Parathyroid adenoma (tissue), 2 donors: ENCODE measurements around the gene ETV4.
A peak's percentile ranks its signal among the peaks of the same experiment; 100 is the strongest.

ENCODE experiments used
- H2AFZ ChIP-seq: fragments of 300-600 bp; sonication (generic); one replicate; pipeline ENCODE4 v1.7.0; 2017; ENCODE audit warnings: antibody characterized with exemption, mild to moderate bottlenecking
- H3K27ac ChIP-seq: fragments of 300-600 bp; sonication (generic); one replicate; pipeline ENCODE4 v1.7.0; 2017
- H3K27me3 ChIP-seq: fragments of 300-600 bp; sonication (generic); one replicate; pipeline ENCODE4 v1.7.0; 2017; ENCODE audit warnings: low read length; ENCODE audit not compliant: control insufficient read depth, insufficient read depth
- H3K36me3 ChIP-seq: fragments of 300-600 bp; sonication (generic); one replicate; pipeline ENCODE4 v1.7.0; 2017; ENCODE audit warnings: low read length; ENCODE audit not compliant: control insufficient read depth, insufficient read depth
- H3K4me1 ChIP-seq: fragments of 300-600 bp; sonication (generic); one replicate; pipeline ENCODE4 v1.7.0; 2017; ENCODE audit warnings: control low read depth
- H3K4me2 ChIP-seq: fragments of 300-600 bp; sonication (generic); one replicate; pipeline ENCODE4 v1.7.0; 2017; ENCODE audit warnings: low read length
- H3K4me3 ChIP-seq: fragments of 300-600 bp; sonication (generic); one replicate; pipeline ENCODE4 v1.7.0; 2017; ENCODE audit warnings: low read depth, low read length
- H3K79me2 ChIP-seq: fragments of 300-600 bp; sonication (generic); one replicate; pipeline ENCODE4 v1.7.0; 2017; ENCODE audit warnings: control low read depth
- H3K9ac ChIP-seq: fragments of 300-600 bp; sonication (generic); one replicate; pipeline ENCODE4 v1.7.0; 2017; ENCODE audit warnings: mild to moderate bottlenecking
- H3K9me3 ChIP-seq: fragments of 300-600 bp; sonication (generic); one replicate; pipeline ENCODE4 v1.7.0; 2017; ENCODE audit warnings: low read length; ENCODE audit not compliant: control insufficient read depth
- TF ChIP-seq, protein P1 (sequence below): fragments of 300-600 bp; sonication (generic); IDR thresholded peaks from one replicate; pipeline ENCODE4 v1.7.0; 2017; ENCODE audit warnings: antibody characterized with exemption, mild to moderate bottlenecking
- donor health status: primary hyperparathyroidism.

The ETV4 gene

DNA sequence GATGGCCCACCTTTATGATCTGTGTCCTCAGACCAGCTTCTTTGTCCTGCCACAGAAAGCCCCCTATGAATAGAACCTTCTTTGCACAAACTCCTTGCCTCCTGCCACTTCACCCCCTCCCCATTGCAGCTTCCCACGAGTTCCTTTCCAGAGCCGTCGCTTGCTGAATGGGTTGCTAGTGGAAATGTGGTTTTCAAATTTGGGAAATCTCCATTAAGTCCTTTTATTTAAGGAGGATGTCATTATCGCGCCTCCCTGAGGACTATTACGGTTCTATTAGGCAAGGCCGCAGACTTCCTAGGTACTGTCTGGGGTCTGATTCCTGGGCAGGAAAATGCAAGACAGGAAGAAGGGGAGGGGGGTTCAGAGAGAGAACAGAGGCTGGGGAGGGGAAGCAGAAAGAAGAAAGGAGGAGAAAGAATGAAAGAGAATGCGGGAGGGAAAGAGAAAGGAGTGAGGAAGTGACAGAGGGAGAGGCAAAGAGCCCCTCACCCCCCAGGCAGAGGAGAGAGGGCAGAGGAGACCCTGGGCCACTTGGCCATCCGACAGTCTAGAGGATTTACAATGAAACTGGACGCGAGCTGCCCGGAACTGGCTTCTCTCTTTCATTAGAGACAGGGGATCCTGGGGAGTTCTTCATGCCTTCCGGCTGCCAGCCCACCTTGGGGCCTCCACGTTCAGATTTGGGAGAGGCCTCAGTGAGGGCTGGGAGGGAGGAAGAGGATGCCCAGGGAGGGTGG, 31.7 kb upstream of the ETV4 start:
- no peak overlapping the region for H3K4me2 ChIP-seq
- peak overlapping the region; percentile 24 for H3K27ac ChIP-seq
- no peaks in the 10 kb centered on the region for H3K27me3 ChIP-seq
- no peaks in the 10 kb centered on the region for H3K4me1 ChIP-seq
- TF ChIP-seq, protein P1, sequence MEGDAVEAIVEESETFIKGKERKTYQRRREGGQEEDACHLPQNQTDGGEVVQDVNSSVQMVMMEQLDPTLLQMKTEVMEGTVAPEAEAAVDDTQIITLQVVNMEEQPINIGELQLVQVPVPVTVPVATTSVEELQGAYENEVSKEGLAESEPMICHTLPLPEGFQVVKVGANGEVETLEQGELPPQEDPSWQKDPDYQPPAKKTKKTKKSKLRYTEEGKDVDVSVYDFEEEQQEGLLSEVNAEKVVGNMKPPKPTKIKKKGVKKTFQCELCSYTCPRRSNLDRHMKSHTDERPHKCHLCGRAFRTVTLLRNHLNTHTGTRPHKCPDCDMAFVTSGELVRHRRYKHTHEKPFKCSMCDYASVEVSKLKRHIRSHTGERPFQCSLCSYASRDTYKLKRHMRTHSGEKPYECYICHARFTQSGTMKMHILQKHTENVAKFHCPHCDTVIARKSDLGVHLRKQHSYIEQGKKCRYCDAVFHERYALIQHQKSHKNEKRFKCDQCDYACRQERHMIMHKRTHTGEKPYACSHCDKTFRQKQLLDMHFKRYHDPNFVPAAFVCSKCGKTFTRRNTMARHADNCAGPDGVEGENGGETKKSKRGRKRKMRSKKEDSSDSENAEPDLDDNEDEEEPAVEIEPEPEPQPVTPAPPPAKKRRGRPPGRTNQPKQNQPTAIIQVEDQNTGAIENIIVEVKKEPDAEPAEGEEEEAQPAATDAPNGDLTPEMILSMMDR, result no peak
- no peak overlapping the region for H2AFZ ChIP-seq
- no peak overlapping the region for H3K9ac ChIP-seq
- no peaks in the 10 kb centered on the region for H3K79me2 ChIP-seq
- H3K4me3 ChIP-seq, result no peak overlapping the region
- H3K36me3 ChIP-seq, result no peaks in the 10 kb centered on the region
- H3K9me3 ChIP-seq, result no peaks in the 10 kb centered on the region

DNA sequence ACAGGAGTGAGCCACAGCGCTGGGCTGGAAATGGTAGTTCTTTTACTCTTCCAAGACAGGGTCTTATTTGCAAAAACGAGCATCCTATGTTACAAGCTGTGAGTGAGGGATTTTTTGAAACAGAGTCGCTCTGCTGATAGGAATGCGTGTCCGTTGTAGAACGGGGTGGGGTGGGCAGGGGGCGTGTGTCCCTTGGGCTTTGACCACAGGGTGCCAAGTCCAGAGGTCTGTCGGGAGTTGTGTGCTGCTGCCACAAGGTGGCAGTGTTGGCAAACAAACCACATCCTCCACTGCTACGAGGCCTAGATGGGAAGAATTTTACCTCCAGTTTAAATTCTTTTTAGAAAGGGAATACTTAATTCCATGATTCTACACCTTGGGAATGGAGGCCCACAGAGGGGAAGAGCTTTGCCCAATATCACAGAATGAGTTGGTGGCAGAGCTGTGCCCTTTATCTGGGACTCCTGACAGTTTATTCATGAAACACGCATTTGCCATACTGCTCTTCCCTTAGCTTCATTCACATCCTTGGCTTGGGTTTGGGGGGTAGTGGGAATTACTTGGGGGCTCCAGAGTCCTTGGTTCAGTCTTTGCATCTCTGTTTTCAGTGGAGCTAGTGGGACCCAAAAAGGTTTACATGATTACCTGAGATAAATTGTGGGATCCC, 30.6 kb upstream of the ETV4 start:
- no peaks in the 10 kb centered on the region for H3K36me3 ChIP-seq
- no peak overlapping the region for H3K27ac ChIP-seq
- no peaks in the 10 kb centered on the region for H3K9me3 ChIP-seq
- H3K27me3 ChIP-seq, result no peaks in the 10 kb centered on the region
- no peak overlapping the region for H3K4me2 ChIP-seq
- no peaks in the 10 kb centered on the region for H3K79me2 ChIP-seq
- H3K4me3 ChIP-seq, result no peak overlapping the region
- H3K9ac ChIP-seq, result no peak overlapping the region
- no peak overlapping the region for H2AFZ ChIP-seq
- TF ChIP-seq, protein P1, result peak; percentile 88
- H3K4me1 ChIP-seq, result no peaks in the 10 kb centered on the region

DNA sequence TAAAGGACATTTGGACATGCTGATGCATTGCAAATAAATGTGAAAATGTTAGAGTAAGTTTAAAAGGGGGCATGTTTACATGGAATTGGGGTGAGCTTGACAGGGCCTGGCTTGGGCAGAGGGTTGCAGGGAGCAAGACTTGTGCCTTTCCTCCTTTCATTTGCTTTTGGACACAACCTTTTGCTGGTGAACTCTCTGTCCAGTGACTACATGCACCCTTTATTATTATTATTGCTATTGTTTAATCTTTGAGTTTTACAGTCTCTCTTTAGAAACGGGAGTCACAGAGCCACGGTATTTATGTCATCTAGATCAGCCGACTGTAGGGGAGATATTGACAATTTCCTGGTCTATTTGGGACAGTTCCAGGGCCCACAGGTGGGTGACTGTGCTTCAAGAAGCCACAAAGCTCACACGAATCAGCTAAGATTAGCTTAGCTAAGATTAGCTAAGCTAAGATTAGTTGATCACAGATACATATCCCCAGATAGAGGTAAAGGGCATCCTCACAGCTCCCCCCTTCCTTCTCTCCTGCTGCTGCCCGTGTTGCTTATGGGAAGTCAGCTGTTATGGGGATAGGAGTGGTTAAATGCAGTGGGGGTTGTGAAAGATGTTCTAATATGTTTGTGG, 28.9 kb upstream of the ETV4 start:
- H3K27ac ChIP-seq, result no peak overlapping the region

DNA sequence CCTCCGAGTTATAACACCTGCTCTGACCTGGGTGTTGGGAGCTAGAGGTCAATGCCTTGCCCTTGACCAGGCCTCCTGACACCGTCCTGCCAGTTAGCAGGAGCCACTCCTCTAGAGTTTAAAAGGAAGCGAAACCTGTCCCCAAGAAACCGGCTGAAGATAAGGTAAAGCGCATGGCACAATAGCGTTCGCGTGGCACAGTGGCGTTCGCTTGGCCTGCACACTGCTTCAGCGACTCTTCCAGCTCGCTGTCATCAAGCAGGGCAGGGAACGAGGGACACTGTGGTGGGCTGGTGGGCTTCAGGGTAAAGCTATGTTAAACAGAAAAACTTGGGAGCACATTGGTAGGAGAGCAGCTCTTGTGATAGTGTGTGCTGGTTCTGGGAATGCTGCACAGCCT, 28.2 kb upstream of the ETV4 start:
- no peaks in the 10 kb centered on the region for H3K4me1 ChIP-seq
- no peak overlapping the region for H3K4me3 ChIP-seq
- H3K27me3 ChIP-seq, result no peaks in the 10 kb centered on the region
- H3K36me3 ChIP-seq, result no peaks in the 10 kb centered on the region
- TF ChIP-seq, protein P1, result no peak
- H2AFZ ChIP-seq, result no peak overlapping the region
- H3K4me2 ChIP-seq, result no peak overlapping the region
- no peaks in the 10 kb centered on the region for H3K79me2 ChIP-seq
- no peak overlapping the region for H3K27ac ChIP-seq
- H3K9me3 ChIP-seq, result no peaks in the 10 kb centered on the region
- no peak overlapping the region for H3K9ac ChIP-seq

More for the DNA sequence above, 28.9 kb upstream of the ETV4 start:
- Histone ChIP-seq H3K4me3 (no peak overlapping the region), H3K27me3 (no peaks in the 10 kb centered on the region), H2AFZ (no peak overlapping the region), H3K4me1 (no peaks in the 10 kb centered on the region), H3K79me2 (no peaks in the 10 kb centered on the region), H3K9ac (no peak overlapping the region), H3K4me2 (no peak overlapping the region), H3K36me3 (no peaks in the 10 kb centered on the region), H3K9me3 (no peaks in the 10 kb centered on the region)
- TF ChIP-seq, protein P1, result no peak
